Measurements from ENCODE around the gene CBFA2T3.

CBFA2T3 gene

GRCh38 chr16:88936556-88937205 lies 40.3 kb downstream of the CBFA2T3 start:
- DNase-seq = peak; percentile 15 to 42

- peak in 1 of 2 donors; percentile 11 for DNase-seq
Observed at GRCh38 chr16:88936008-88936555, 40.9 kb downstream of the CBFA2T3 start.

- no peak for DNase-seq
Observed at GRCh38 chr16:88934066-88934667, 42.8 kb downstream of the CBFA2T3 start.

- DNase-seq = no peak
Observed at GRCh38 chr16:88932929-88933328, 44.1 kb downstream of the CBFA2T3 start.

- DNase-seq = no peak
Observed at GRCh38 chr16:88931936-88932335, 45.1 kb downstream of the CBFA2T3 start.

GRCh38 chr16:88931373-88931900 lies 45.6 kb downstream of the CBFA2T3 start:
- DNase-seq = no peak

GRCh38 chr16:88930716-88931115 lies 46.3 kb downstream of the CBFA2T3 start:
- no peak for DNase-seq

GRCh38 chr16:88929091-88929445 lies 47.9 kb downstream of the CBFA2T3 start:
- no peak for DNase-seq

GRCh38 chr16:88928405-88929090 lies 48.5 kb downstream of the CBFA2T3 start:
- no peak for DNase-seq

- no peak for DNase-seq
Observed at GRCh38 chr16:88927661-88928060, 49.3 kb downstream of the CBFA2T3 start.

- no peak for DNase-seq
Observed at GRCh38 chr16:88927010-88927409, 50.0 kb downstream of the CBFA2T3 start.

- no peak for DNase-seq
Observed at GRCh38 chr16:88926374-88926990, 50.5 kb downstream of the CBFA2T3 start.

- DNase-seq = no peak
Observed at GRCh38 chr16:88925540-88925887, 51.5 kb downstream of the CBFA2T3 start.

- peak; percentile 12 to 47 for DNase-seq
Observed at GRCh38 chr16:88924834-88925539, 52.0 kb downstream of the CBFA2T3 start.

- no peak for DNase-seq
Observed at GRCh38 chr16:88923926-88924833, 52.8 kb downstream of the CBFA2T3 start.

- no peak for DNase-seq
Observed at GRCh38 chr16:88923450-88923849, 53.6 kb downstream of the CBFA2T3 start.

GRCh38 chr16:88922826-88923410 lies 54.1 kb downstream of the CBFA2T3 start:
- DNase-seq = no peak

GRCh38 chr16:88922114-88922825 lies 54.7 kb downstream of the CBFA2T3 start:
- DNase-seq = no peak

GRCh38 chr16:88921591-88921990 lies 55.4 kb downstream of the CBFA2T3 start:
- DNase-seq = no peak

All from CD4-positive, alpha-beta T cell treated with Interferon alpha-2 for 1 hour (primary cell).